ENCODE data around the gene COG3. TPM values are rescaled to one million over a fixed set of nuclear protein-coding genes. Genes with fewer than 3 reads are reported as not detected.

The COG3 gene
- total and polyA plus RNA-seq, 2 experiments from 2014 or later, result 17.1 to 23.9 TPM

DNA sequence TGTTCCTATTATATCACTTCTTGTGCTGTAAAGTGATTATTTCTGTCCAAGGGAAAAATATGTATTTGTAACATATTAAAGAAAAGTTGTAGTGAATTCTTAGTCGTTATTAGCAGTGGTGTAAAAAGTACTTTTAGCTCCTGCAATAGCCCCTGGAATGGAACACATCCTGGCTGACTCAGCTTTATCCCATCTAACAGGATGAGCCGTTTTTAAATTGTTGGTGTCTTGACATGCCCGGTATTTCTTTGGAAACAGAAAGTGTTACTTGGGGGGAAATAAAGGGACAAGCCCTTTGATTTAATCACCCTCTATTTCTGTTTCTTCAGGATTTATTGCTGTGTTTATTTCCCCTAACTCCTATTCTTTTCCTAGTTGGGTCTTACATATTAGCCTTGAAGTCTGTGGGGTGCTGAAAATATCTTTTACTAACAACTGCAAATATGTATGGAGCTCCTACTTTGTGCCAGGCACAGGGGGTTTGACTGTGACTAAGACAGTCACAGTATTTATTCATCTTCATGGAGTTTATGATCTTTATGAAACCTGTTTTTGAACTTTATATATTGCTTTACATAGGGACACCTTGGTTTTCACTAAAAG, 17.9 kb downstream of the COG3 start:
- Histone ChIP-seq H2AFZ (no peak overlapping the region), H3F3A (replicated peaks; ENCODE audit: low read depth) (no peaks in the 10 kb centered on the region), H3K4me3 (no peak overlapping the region), H3K4me1 (ENCODE audit: insufficient read depth) (no peaks in the 10 kb centered on the region), H3K9me2 (ENCODE audit: insufficient read depth) (no peaks in the 10 kb centered on the region), H3K27me3 (ENCODE audit: insufficient read depth) (no peaks in the 10 kb centered on the region), H3K36me3 (ENCODE audit: insufficient read depth) (peaks cover 24% of the 10 kb centered on the region), H3K79me2 (replicated peaks; ENCODE audit: insufficient read depth) (no peaks in the 10 kb centered on the region), H4K20me1 (replicated peaks; ENCODE audit: insufficient read depth) (no peaks in the 10 kb centered on the region; the same call in 1 of the 2 replicates), H3K4me2 (no peak overlapping the region), H3K27ac (ENCODE audit: low read depth) (no peak overlapping the region)
- H3K4me1 Mint-ChIP-seq, result no peaks in the 10 kb centered on the region
- no peaks in the 10 kb centered on the region for H3K27me3 Mint-ChIP-seq (ENCODE audit: insufficient read depth, low read depth, poor library complexity)
- TF ChIP-seq, protein P1, sequence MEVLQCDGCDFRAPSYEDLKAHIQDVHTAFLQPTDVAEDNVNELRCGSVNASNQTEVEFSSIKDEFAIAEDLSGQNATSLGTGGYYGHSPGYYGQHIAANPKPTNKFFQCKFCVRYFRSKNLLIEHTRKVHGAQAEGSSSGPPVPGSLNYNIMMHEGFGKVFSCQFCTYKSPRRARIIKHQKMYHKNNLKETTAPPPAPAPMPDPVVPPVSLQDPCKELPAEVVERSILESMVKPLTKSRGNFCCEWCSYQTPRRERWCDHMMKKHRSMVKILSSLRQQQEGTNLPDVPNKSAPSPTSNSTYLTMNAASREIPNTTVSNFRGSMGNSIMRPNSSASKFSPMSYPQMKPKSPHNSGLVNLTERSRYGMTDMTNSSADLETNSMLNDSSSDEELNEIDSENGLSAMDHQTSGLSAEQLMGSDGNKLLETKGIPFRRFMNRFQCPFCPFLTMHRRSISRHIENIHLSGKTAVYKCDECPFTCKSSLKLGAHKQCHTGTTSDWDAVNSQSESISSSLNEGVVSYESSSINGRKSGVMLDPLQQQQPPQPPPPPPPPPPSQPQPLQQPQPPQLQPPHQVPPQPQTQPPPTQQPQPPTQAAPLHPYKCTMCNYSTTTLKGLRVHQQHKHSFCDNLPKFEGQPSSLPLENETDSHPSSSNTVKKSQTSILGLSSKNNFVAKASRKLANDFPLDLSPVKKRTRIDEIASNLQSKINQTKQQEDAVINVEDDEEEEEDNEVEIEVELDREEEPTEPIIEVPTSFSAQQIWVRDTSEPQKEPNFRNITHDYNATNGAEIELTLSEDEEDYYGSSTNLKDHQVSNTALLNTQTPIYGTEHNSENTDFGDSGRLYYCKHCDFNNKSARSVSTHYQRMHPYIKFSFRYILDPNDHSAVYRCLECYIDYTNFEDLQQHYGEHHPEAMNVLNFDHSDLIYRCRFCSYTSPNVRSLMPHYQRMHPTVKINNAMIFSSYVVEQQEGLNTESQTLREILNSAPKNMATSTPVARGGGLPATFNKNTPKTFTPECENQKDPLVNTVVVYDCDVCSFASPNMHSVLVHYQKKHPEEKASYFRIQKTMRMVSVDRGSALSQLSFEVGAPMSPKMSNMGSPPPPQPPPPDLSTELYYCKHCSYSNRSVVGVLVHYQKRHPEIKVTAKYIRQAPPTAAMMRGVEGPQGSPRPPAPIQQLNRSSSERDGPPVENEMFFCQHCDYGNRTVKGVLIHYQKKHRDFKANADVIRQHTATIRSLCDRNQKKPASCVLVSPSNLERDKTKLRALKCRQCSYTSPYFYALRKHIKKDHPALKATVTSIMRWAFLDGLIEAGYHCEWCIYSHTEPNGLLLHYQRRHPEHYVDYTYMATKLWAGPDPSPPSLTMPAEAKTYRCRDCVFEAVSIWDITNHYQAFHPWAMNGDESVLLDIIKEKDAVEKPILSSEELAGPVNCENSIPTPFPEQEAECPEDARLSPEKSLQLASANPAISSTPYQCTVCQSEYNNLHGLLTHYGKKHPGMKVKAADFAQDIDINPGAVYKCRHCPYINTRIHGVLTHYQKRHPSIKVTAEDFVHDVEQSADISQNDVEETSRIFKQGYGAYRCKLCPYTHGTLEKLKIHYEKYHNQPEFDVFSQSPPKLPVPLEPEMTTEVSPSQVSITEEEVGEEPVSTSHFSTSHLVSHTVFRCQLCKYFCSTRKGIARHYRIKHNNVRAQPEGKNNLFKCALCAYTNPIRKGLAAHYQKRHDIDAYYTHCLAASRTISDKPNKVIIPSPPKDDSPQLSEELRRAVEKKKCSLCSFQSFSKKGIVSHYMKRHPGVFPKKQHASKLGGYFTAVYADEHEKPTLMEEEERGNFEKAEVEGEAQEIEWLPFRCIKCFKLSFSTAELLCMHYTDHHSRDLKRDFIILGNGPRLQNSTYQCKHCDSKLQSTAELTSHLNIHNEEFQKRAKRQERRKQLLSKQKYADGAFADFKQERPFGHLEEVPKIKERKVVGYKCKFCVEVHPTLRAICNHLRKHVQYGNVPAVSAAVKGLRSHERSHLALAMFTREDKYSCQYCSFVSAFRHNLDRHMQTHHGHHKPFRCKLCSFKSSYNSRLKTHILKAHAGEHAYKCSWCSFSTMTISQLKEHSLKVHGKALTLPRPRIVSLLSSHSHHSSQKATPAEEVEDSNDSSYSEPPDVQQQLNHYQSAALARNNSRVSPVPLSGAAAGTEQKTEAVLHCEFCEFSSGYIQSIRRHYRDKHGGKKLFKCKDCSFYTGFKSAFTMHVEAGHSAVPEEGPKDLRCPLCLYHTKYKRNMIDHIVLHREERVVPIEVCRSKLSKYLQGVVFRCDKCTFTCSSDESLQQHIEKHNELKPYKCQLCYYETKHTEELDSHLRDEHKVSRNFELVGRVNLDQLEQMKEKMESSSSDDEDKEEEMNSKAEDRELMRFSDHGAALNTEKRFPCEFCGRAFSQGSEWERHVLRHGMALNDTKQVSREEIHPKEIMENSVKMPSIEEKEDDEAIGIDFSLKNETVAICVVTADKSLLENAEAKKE (CRISPR knock-in tag; IDR thresholded peaks at IDR 0.05), result no peak
- TF ChIP-seq EZH2 (IDR thresholded peaks at IDR 0.05; ENCODE audit: low read depth, unreplicated experiment) (no peak), ZNF114 (CRISPR knock-in tag; IDR thresholded peaks at IDR 0.05) (no peak), CREB1 (CRISPR knock-in tag; IDR thresholded peaks at IDR 0.05; ENCODE audit: low read depth) (no peak), ZNF331 (CRISPR knock-in tag; IDR thresholded peaks at IDR 0.05; ENCODE audit: low read depth) (no peak), NANOG (IDR thresholded peaks at IDR 0.05; ENCODE audit: borderline replicate concordance) (no peak), JUNB (IDR thresholded peaks at IDR 0.05; ENCODE audit: unreplicated experiment) (no peak), EZH2phosphoT487 (IDR thresholded peaks at IDR 0.05; ENCODE audit: unreplicated experiment) (no peak)
- TF ChIP-seq, protein P2, sequence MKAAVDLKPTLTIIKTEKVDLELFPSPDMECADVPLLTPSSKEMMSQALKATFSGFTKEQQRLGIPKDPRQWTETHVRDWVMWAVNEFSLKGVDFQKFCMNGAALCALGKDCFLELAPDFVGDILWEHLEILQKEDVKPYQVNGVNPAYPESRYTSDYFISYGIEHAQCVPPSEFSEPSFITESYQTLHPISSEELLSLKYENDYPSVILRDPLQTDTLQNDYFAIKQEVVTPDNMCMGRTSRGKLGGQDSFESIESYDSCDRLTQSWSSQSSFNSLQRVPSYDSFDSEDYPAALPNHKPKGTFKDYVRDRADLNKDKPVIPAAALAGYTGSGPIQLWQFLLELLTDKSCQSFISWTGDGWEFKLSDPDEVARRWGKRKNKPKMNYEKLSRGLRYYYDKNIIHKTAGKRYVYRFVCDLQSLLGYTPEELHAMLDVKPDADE (IDR thresholded peaks at IDR 0.05), result no peak
- TF ChIP-seq, protein P3, sequence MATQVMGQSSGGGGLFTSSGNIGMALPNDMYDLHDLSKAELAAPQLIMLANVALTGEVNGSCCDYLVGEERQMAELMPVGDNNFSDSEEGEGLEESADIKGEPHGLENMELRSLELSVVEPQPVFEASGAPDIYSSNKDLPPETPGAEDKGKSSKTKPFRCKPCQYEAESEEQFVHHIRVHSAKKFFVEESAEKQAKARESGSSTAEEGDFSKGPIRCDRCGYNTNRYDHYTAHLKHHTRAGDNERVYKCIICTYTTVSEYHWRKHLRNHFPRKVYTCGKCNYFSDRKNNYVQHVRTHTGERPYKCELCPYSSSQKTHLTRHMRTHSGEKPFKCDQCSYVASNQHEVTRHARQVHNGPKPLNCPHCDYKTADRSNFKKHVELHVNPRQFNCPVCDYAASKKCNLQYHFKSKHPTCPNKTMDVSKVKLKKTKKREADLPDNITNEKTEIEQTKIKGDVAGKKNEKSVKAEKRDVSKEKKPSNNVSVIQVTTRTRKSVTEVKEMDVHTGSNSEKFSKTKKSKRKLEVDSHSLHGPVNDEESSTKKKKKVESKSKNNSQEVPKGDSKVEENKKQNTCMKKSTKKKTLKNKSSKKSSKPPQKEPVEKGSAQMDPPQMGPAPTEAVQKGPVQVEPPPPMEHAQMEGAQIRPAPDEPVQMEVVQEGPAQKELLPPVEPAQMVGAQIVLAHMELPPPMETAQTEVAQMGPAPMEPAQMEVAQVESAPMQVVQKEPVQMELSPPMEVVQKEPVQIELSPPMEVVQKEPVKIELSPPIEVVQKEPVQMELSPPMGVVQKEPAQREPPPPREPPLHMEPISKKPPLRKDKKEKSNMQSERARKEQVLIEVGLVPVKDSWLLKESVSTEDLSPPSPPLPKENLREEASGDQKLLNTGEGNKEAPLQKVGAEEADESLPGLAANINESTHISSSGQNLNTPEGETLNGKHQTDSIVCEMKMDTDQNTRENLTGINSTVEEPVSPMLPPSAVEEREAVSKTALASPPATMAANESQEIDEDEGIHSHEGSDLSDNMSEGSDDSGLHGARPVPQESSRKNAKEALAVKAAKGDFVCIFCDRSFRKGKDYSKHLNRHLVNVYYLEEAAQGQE (IDR thresholded peaks at IDR 0.05; ENCODE audit: unreplicated experiment), result no peak
- TF ChIP-seq, protein P4, sequence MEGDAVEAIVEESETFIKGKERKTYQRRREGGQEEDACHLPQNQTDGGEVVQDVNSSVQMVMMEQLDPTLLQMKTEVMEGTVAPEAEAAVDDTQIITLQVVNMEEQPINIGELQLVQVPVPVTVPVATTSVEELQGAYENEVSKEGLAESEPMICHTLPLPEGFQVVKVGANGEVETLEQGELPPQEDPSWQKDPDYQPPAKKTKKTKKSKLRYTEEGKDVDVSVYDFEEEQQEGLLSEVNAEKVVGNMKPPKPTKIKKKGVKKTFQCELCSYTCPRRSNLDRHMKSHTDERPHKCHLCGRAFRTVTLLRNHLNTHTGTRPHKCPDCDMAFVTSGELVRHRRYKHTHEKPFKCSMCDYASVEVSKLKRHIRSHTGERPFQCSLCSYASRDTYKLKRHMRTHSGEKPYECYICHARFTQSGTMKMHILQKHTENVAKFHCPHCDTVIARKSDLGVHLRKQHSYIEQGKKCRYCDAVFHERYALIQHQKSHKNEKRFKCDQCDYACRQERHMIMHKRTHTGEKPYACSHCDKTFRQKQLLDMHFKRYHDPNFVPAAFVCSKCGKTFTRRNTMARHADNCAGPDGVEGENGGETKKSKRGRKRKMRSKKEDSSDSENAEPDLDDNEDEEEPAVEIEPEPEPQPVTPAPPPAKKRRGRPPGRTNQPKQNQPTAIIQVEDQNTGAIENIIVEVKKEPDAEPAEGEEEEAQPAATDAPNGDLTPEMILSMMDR (conservative IDR thresholded peaks at IDR 0.05; ENCODE audit: low read depth in 2 of 2), result no peak
- no peak for ATAC-seq
- no peak overlapping the region for H3K4me3 Mint-ChIP-seq
- H3K27ac Mint-ChIP-seq, result no peak overlapping the region
- H3K9me3 Mint-ChIP-seq, result peaks cover 16% of the 10 kb centered on the region
- H3K36me3 Mint-ChIP-seq (ENCODE audit: low read depth), result peaks cover 50% of the 10 kb centered on the region
- DNase-seq (ENCODE audit: low spot score), result no peak

Data from GM23338 (cell line).